HG03442 (cell line): ENCODE measurements around the gene BEND5.

ENCODE experiments used
- ATAC-seq: cut with Tn5 transposase; IDR thresholded peaks from one replicate; pipeline ENCODE4 v1.9.1; 2021; ENCODE audit warnings: mild to moderate bottlenecking, moderate library complexity; ENCODE audit not compliant: unreplicated experiment

The BEND5 gene

GRCh38 chr1:48725341-48726046, 51.2 kb downstream of the BEND5 start:
- ATAC-seq, result no peak

DNA sequence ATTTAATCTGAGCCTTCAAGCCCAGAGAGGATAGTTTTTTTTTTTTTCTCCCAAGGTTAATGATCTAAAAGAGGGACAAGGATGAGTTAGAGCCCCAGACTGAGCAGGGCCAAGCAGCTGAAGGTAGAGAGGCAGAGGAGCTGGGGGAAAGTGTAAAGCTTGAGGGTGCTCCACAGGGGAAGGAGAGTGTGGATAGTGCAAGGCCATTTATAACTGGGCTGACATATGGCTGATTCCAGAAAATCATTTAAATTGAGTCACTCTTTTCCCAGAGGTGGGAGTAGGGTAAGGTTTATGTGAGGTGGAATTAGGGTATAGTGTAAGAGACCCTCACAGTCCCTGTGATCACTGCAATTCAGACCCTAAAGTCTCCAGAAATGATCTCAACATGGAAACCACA, 55.8 kb downstream of the BEND5 start:
- no peak for ATAC-seq

GRCh38 chr1:48718705-48719104, 58.0 kb downstream of the BEND5 start:
- ATAC-seq, result no peak

DNA sequence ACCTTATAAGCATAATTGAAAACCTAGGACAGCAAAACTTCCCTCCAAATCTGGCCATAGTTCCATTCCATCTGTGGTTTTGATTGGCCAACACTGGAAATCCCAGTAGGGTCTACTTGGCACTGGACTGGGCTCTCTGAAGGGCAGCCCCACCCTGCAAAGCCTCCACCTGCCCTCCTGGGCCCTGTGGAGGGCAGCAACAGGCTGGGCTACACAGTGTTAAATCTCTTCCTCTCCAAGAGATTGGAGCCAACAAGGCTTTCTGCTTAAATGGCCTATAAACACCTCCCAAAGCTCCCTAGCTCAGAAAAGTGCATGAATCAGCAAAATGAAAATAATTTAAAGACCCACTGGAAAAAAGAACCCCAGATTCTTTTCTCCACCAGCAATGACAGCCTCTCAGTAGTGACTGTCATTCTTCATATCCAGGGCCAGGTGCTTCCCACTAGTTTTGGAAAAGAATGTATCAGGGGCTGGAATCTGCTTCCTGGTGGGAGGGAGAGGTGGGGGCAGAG, 58.5 kb downstream of the BEND5 start:
- ATAC-seq, result no peak

GRCh38 chr1:48717082-48717481, 59.6 kb downstream of the BEND5 start:
- no peak for ATAC-seq

DNA sequence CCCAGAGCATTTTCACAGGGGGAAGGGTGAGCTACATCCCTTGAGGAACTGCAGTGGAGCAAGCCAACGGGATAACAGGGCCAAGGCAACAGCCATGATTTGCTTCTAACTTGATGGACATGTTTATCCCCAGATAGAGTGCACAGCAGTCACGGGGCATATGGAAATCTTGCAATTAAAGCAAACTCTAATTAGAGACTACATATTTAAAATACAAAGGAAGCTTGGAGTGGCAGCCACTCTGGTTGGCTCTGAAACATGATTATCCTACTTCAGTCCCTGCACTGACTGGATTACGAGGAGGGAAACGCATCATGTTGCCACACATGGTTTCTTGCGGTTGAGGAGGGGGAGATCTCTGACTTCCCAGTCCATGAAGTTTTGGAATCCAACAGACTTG, 60.8 kb downstream of the BEND5 start:
- no peak for ATAC-seq

- no peak for ATAC-seq
Measured at GRCh38 chr1:48710915-48711314, 65.8 kb downstream of the BEND5 start.

GRCh38 chr1:48710318-48710717, 66.4 kb downstream of the BEND5 start:
- no peak for ATAC-seq

DNA sequence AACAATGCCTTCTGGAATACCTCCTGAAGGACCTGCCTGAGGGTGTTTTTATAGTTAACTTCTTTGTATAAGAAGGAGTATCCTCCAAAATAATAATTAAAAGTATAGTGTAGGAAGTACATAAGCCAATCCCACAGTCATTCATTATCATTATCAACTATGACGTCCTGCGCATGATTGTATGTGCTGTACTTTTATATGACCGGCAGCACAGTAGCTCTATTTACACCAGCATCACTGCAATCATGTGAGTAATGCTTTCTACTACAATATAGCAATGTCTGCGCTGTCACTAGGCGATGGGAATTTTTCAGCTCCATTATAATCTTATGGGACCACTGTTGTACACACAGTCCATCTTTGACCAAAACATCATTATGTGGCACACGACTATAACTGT, 72.0 kb downstream of the BEND5 start:
- ATAC-seq, result no peak

- no peak for ATAC-seq
Measured at GRCh38 chr1:48701445-48701844, 75.2 kb downstream of the BEND5 start.

- peak; percentile 75 for ATAC-seq
Measured at GRCh38 chr1:48697066-48697707, 79.5 kb downstream of the BEND5 start.

DNA sequence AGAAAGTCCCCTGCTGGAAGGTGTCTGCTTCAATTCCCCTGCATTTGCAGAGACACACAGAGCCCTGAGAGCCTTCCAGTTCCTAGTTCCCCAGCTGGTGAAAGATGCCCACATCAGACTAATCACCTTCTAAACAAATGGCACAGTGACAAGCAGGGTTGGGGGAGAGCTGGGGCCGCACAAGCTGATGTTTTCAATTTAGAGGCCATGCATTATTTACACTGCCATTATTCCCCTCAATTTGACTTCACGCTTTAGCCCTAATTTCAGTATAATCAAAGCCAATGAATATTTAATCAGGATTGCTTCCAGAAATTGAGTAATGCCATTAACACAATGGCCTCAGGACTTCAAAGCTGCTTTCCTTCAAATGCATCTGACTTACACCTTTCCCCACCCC, 81.5 kb downstream of the BEND5 start:
- no peak for ATAC-seq

- no peak for ATAC-seq
Measured at GRCh38 chr1:48693674-48694320, 82.9 kb downstream of the BEND5 start.

GRCh38 chr1:48693180-48693579, 83.5 kb downstream of the BEND5 start:
- ATAC-seq, result no peak

DNA sequence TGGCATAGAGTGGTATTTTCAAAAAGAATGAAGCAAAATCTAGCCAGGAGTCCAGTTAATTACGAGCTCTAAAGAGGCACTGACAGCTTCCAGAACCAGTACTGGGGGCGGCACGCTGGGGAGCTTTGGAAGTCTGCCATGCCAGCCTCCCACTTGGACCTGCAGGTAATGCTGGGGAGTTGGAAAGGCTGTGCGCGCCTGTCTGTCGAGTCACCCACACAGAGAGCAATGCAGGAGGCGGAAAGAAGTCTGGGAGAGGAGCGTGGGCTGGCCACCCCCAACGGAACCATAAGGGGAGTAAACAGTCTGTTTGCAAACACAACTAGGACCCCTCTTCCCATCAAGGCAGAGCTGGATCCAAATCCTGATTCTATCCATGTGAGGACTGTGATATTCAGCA, 84.5 kb downstream of the BEND5 start:
- ATAC-seq, result no peak

- peak; percentile 60 for ATAC-seq
Measured at GRCh38 chr1:48691429-48692001, 85.2 kb downstream of the BEND5 start.

DNA sequence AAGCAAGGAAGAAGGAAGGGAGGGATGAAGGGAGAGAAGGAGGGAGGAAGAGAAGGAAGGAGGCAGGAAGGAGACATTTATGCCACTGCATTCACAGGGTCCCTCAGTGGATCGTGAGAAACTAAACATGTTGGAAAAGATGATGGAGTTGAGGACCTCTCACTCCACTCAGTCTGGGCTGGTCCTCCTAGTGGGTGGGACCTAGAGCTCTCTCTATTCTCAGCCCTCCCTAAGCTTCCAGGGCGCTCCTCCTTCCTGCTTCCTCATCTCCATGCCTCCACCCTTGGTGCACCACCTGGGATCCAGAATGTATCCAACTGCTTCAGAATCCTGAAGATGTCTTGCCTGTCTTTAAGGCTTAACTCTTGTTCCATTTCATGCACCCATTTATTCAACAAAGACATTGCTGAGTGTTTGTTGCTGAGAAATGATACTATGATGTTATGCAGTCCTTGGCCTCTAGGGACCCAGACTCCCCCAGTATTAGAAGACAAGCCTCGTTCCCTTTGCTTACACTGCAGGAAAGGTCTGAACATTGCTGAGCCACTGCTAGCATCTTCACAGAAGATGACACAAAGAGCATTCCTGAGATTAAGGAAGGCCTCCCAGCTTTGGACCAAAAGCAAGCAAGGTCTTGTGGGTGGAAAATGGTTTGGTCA, 88.5 kb downstream of the BEND5 start:
- ATAC-seq, result peak; percentile 72

DNA sequence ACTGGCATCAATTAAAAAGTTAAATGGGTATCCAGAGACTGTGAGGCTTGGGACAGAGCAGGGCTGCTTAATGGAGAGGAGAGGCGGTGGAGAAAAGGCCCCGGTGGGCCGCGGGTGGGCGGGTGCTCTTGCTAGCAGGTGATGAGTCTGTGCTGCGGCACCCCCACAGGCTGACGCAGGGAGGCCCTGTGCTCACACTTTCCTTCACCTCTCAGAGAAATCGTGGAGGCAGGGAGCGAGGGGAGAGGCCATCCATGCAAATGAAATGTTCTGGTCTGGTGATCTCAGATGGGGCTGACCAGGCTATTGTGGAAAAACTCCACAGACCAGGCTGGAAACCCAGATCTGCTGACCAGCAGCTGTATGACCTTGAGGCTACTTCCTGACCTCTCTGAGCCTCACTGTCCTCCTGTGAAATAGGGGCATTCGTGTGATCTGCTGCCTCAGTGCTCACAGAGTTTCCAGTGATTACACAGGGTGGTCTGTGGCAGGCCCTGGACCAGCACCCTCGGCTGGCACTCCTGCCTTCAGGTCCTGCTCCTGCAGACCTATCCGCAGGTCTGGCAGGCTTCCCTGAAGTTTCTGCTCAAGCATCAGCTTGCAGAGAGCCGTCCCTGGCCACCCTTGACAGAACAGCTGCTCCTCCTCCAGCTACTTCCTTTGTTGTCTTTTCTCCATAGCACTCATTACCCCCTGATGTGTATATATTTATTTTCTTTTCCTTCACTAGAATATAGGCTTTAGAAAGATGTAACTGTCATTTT, 89.2 kb downstream of the BEND5 start:
- ATAC-seq, result no peak

GRCh38 chr1:48686159-48686558, 90.5 kb downstream of the BEND5 start:
- ATAC-seq, result no peak

GRCh38 chr1:48684381-48684780, 92.3 kb downstream of the BEND5 start:
- ATAC-seq, result no peak
